ENCODE data around the gene COX4I2. TPM values are rescaled to one million over a fixed set of nuclear protein-coding genes. Genes with fewer than 3 reads are reported as not detected.
"Not testable (repeated sequence)": the region's sequence is repeated elsewhere in the genome, so short reads cannot be mapped to it uniquely, and the experiment has no call there.

Gene COX4I2
- polyA plus RNA-seq, 1 experiment, result not detected

GRCh38 chr20:31608251-31608945, 29.3 kb upstream of the COX4I2 start:
- POLR2A ChIA-PET, result no interaction called here

GRCh38 chr20:31612271-31612640, 25.5 kb upstream of the COX4I2 start:
- ChIA-PET CTCF (interaction anchor here (0.6 to 20.1 kb wide), 43 partner anchors 9 to 420 kb away, joined by 3 to 667 read pairs (median 6); partner anchors contain the start of genes BCL2L1, HM13 and ID1), POLR2A (interaction anchor here (1.1 kb wide), 1 partner anchor 52 kb away, joined by 6 read pairs; no protein-coding TSS in a partner anchor)
- not testable (repeated sequence) for H3K27me3 ChIP-seq (ENCODE audit: control insufficient read depth, insufficient read depth, low read length); H3K4me3 ChIP-seq (ENCODE audit: low read depth, low read length); H3K36me3 ChIP-seq (ENCODE audit: control insufficient read depth, insufficient read depth, low read length); DNase-seq (ENCODE audit: low read depth)

More at GRCh38 chr20:31608251-31608945, 29.3 kb upstream of the COX4I2 start:
- H3K4me3 ChIP-seq (ENCODE audit: low read depth, low read length), result no peak overlapping the region
- H3K36me3 ChIP-seq (ENCODE audit: control insufficient read depth, insufficient read depth, low read length), result no peaks in the 10 kb centered on the region
- no peaks in the 10 kb centered on the region for H3K27me3 ChIP-seq (ENCODE audit: control insufficient read depth, insufficient read depth, low read length)
- TF ChIP-seq CTCF (IDR thresholded peaks at IDR 0.05; ENCODE audit: insufficient read depth, low read depth, low read length), result no peak
- DNase-seq (ENCODE audit: low read depth), result no peak
- CTCF ChIA-PET, result interaction anchor here (0.9 to 20.1 kb wide), 4 partner anchors 17 to 104 kb away, joined by 3 to 667 read pairs (median 229); no protein-coding TSS in a partner anchor

- H3K27me3 ChIP-seq (ENCODE audit: control insufficient read depth, insufficient read depth, low read length), result no peaks in the 10 kb centered on the region
- TF ChIP-seq CTCF (IDR thresholded peaks at IDR 0.05; ENCODE audit: insufficient read depth, low read depth, low read length), result no peak
- POLR2A ChIA-PET, result no interaction called here
- H3K36me3 ChIP-seq (ENCODE audit: control insufficient read depth, insufficient read depth, low read length), result no peaks in the 10 kb centered on the region
- no peak overlapping the region for H3K4me3 ChIP-seq (ENCODE audit: low read depth, low read length)
- DNase-seq (ENCODE audit: low read depth), result no peak
- CTCF ChIA-PET, result interaction anchor here (16.1 to 20.1 kb wide), 2 partner anchors 45 to 58 kb away, joined by 454 to 667 read pairs; no protein-coding TSS in a partner anchor
Measured at GRCh38 chr20:31615416-31615815, 22.3 kb upstream of the COX4I2 start.

GRCh38 chr20:31617432-31618104, 20.1 kb upstream of the COX4I2 start:
- CTCF ChIA-PET, result interaction anchor here (1.6 to 20.1 kb wide), 2 partner anchors 48 to 60 kb away, joined by 6 to 667 read pairs; no protein-coding TSS in a partner anchor
- H3K27me3 ChIP-seq (ENCODE audit: control insufficient read depth, insufficient read depth, low read length), result no peaks in the 10 kb centered on the region
- H3K4me3 ChIP-seq (ENCODE audit: low read depth, low read length), result no peak overlapping the region
- no peak for DNase-seq (ENCODE audit: low read depth)
- POLR2A ChIA-PET, result no interaction called here
- no peaks in the 10 kb centered on the region for H3K36me3 ChIP-seq (ENCODE audit: control insufficient read depth, insufficient read depth, low read length)
- TF ChIP-seq CTCF (IDR thresholded peaks at IDR 0.05; ENCODE audit: insufficient read depth, low read depth, low read length), result no peak

GRCh38 chr20:31620246-31620645, 17.5 kb upstream of the COX4I2 start:
- no peaks in the 10 kb centered on the region for H3K27me3 ChIP-seq (ENCODE audit: control insufficient read depth, insufficient read depth, low read length)
- no peak for DNase-seq (ENCODE audit: low read depth)
- POLR2A ChIA-PET, result no interaction called here
- no peak overlapping the region for H3K4me3 ChIP-seq (ENCODE audit: low read depth, low read length)
- TF ChIP-seq CTCF (IDR thresholded peaks at IDR 0.05; ENCODE audit: insufficient read depth, low read depth, low read length), result no peak
- H3K36me3 ChIP-seq (ENCODE audit: control insufficient read depth, insufficient read depth, low read length), result no peaks in the 10 kb centered on the region
- CTCF ChIA-PET, result interaction anchor here (20.1 kb wide), 1 partner anchor 63 kb away, joined by 667 read pairs; no protein-coding TSS in a partner anchor

- DNase-seq (ENCODE audit: low read depth); H3K4me3 ChIP-seq (ENCODE audit: low read depth, low read length); H3K36me3 ChIP-seq (ENCODE audit: control insufficient read depth, insufficient read depth, low read length); H3K27me3 ChIP-seq (ENCODE audit: control insufficient read depth, insufficient read depth, low read length); POLR2A ChIA-PET: not testable (repeated sequence)
- CTCF ChIA-PET, result interaction anchor here (1.3 to 1.6 kb wide), 2 partner anchors 10 to 61 kb away, joined by 4 to 7 read pairs; no protein-coding TSS in a partner anchor
Measured at GRCh38 chr20:31623123-31623505, 14.6 kb upstream of the COX4I2 start.

- CTCF ChIA-PET, result interaction anchor here (1.4 to 3.0 kb wide), 3 partner anchors 8 to 97 kb away, joined by 3 to 15 read pairs (median 4); no protein-coding TSS in a partner anchor
- H3K4me3 ChIP-seq (ENCODE audit: low read depth, low read length); POLR2A ChIA-PET; DNase-seq (ENCODE audit: low read depth); H3K27me3 ChIP-seq (ENCODE audit: control insufficient read depth, insufficient read depth, low read length); H3K36me3 ChIP-seq (ENCODE audit: control insufficient read depth, insufficient read depth, low read length): not testable (repeated sequence)
Measured at GRCh38 chr20:31626534-31626933, 11.2 kb upstream of the COX4I2 start.

GRCh38 chr20:31628057-31628456, 9.7 kb upstream of the COX4I2 start:
- H3K36me3 ChIP-seq (ENCODE audit: control insufficient read depth, insufficient read depth, low read length); DNase-seq (ENCODE audit: low read depth); POLR2A ChIA-PET; H3K4me3 ChIP-seq (ENCODE audit: low read depth, low read length); CTCF ChIA-PET; H3K27me3 ChIP-seq (ENCODE audit: control insufficient read depth, insufficient read depth, low read length): not testable (repeated sequence)
